Breast epithelium (tissue), 4 donors: ENCODE results near the gene RANBP17. TPM values are rescaled to one million over a fixed set of nuclear protein-coding genes. Genes with fewer than 3 reads are reported as not detected.

Experiments used
- DNase-seq, 2 donors: peaks; one replicate each; pipeline ENCODE4 v3.0.0-alpha.2; 2019; ENCODE audit warnings: low spot score in 2 of 2
- H3K27ac ChIP-seq, 2 donors: fragments of 200-600 bp; sonication (generic) in 1 of 2; one replicate each; pipeline ENCODE4 v1.5.1; 2016 to 2019; ENCODE audit warnings: mild to moderate bottlenecking in 1 of 2
- H3K27me3 ChIP-seq, 2 donors: fragments of 200-600 bp; sonication (generic) in 1 of 2; one replicate each; pipeline versions ENCODE4 v1.5.1 to v1.6.0; 2017 to 2019; ENCODE audit warnings: control low read depth in 1 of 2, mild to moderate bottlenecking in 1 of 2
- H3K36me3 ChIP-seq: fragments of 200-600 bp; one replicate; pipeline ENCODE4 v1.5.1; 2019
- H3K4me1 ChIP-seq, 2 donors: fragments of 200-600 bp; sonication (generic); one replicate each; pipeline ENCODE4 v1.5.1; 2016 to 2019; ENCODE audit warnings: control low read depth in 1 of 2
- H3K4me3 ChIP-seq, 3 donors: fragments of 200-600 bp; sonication (generic); 1 replicate in 2 of 3; 2 replicates in 1 of 3; pipeline ENCODE4 v1.5.1; 2016 to 2019; ENCODE audit warnings: mild to moderate bottlenecking in 3 of 3, moderate library complexity in 2 of 3
- H3K9me3 ChIP-seq, 2 donors: fragments of 200-600 bp; sonication (generic) in 1 of 2; one replicate each; pipeline ENCODE4 v1.5.1; 2016 to 2019; ENCODE audit warnings: control low read depth in 1 of 2
- POLR2A ChIP-seq: fragments of 450-650 bp; IDR thresholded peaks from one replicate; pipeline ENCODE4 v1.6.1; 2016; ENCODE audit warnings: antibody characterized with exemption, mild to moderate bottlenecking, moderate library complexity
- POLR2AphosphoS5 ChIP-seq, 3 donors: sonication (generic); formaldehyde crosslinking; IDR thresholded peaks; one replicate each; pipeline ENCODE4 v1.6.1; 2017; ENCODE audit warnings: antibody characterized with exemption in 3 of 3
- intact Hi-C: fragments of 100-400 bp; cut with DNase I; formaldehyde crosslinking; loops from one replicate; pipeline ENCODE4 v1.15.1; 2023; ENCODE audit warnings: low total_unique reads
- total RNA-seq, 3 donors: library from RNA; depleted of rRNA; stranded (reverse); fragments of >200 nt; gene quantifications; one replicate each; pipeline ENCODE4 v1.1.0, GENCODE V29; 2016
- TF ChIP-seq, protein P1 (sequence below), 3 donors: fragments of 450-650 bp; IDR thresholded peaks; one replicate each; pipeline ENCODE4 v1.5.1; 2016 to 2017; ENCODE audit warnings: antibody characterized with exemption in 3 of 3, mild to moderate bottlenecking in 3 of 3, moderate library complexity in 3 of 3

The RANBP17 gene
- total RNA-seq, 3 donors from 2014 or later = 6.9 to 28.4 (median 13.4) TPM

DNA sequence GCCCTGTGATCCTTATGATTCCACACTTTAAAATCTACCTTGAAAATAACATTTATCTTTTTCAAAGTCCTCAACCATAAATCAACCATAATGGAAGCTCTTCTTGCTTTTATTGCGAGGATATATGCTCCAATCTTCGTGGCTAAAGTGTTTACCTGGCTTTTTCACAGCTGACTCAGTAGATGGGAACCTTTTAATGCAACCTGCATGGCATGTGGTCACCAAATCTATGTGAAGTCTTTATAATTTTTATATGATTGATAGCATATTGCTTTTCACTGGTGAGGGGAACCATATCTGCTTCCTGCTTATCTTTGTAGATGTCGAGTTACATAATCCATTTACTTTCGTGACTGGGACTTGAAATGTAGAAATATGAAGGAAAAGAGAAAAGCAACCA lies 400.1 kb downstream of the RANBP17 start:
- no peak overlapping the region for H3K27ac ChIP-seq
- H3K9me3 ChIP-seq = no peaks in the 10 kb centered on the region
- H3K27me3 ChIP-seq = no peaks in the 10 kb centered on the region
- intact Hi-C loops = no loop called here
- H3K4me1 ChIP-seq = no peaks in the 10 kb centered on the region
- no peak for TF ChIP-seq POLR2A
- TF ChIP-seq, protein P1, sequence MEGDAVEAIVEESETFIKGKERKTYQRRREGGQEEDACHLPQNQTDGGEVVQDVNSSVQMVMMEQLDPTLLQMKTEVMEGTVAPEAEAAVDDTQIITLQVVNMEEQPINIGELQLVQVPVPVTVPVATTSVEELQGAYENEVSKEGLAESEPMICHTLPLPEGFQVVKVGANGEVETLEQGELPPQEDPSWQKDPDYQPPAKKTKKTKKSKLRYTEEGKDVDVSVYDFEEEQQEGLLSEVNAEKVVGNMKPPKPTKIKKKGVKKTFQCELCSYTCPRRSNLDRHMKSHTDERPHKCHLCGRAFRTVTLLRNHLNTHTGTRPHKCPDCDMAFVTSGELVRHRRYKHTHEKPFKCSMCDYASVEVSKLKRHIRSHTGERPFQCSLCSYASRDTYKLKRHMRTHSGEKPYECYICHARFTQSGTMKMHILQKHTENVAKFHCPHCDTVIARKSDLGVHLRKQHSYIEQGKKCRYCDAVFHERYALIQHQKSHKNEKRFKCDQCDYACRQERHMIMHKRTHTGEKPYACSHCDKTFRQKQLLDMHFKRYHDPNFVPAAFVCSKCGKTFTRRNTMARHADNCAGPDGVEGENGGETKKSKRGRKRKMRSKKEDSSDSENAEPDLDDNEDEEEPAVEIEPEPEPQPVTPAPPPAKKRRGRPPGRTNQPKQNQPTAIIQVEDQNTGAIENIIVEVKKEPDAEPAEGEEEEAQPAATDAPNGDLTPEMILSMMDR (IDR thresholded peaks at IDR 0.05) = no peak
- no peak for TF ChIP-seq POLR2AphosphoS5 (IDR thresholded peaks at IDR 0.05)
- no peaks in the 10 kb centered on the region for H3K36me3 ChIP-seq
- no peak for DNase-seq
- no peak overlapping the region for H3K4me3 ChIP-seq

DNA sequence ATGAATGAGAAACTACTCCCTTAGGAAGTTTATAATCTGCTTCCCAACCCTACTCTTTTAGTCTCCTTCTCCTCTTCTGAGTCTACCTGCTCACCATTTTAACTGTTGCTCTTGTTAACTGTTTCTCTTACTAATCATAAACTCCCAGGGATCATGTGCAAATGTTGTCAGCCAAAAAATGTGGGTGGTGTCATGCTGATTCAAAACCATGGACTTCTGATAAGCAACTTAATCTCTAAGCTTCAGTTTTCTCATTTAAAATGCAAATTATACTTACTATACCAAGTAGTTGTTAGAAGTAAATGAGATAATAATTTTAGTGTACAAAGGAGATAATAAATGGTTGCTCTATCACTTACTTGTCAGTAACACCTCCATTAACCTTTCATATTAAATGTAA lies 401.4 kb downstream of the RANBP17 start:
- DNase-seq = no peak
- Histone ChIP-seq H3K4me3 (no peak overlapping the region), H3K4me1 (no peaks in the 10 kb centered on the region), H3K27ac (no peak overlapping the region), H3K9me3 (no peaks in the 10 kb centered on the region), H3K27me3 (no peaks in the 10 kb centered on the region), H3K36me3 (no peaks in the 10 kb centered on the region)
- TF ChIP-seq POLR2AphosphoS5 (IDR thresholded peaks at IDR 0.05) (no peak), POLR2A (no peak)
- TF ChIP-seq, protein P1 (IDR thresholded peaks at IDR 0.05) = no peak
- intact Hi-C loops = no loop called here

DNA sequence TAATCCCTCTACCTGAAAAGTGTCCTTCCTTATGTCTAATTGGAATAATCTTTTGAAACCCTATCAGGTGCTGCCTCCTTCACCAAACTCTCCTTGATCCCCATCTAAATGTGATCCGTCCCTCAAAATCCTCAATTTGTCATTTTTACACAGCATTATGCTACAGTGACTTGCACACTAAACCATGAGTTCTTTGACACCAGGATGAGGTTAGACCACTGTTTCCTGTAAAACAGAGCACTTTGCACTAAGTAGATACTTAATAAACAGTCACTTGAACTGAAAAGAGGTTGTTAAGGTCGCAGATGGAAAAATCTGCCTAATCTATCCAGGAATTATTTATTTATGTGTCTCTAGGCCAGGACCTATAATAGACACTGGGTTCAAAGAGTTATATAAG lies 403.0 kb downstream of the RANBP17 start:
- Histone ChIP-seq H3K27me3 (no peaks in the 10 kb centered on the region), H3K36me3 (no peaks in the 10 kb centered on the region), H3K27ac (no peak overlapping the region), H3K4me1 (no peaks in the 10 kb centered on the region), H3K4me3 (no peak overlapping the region), H3K9me3 (no peaks in the 10 kb centered on the region)
- TF ChIP-seq, protein P1 (IDR thresholded peaks at IDR 0.05) = no peak
- TF ChIP-seq POLR2AphosphoS5 (IDR thresholded peaks at IDR 0.05) (no peak), POLR2A (no peak)
- intact Hi-C loops = no loop called here
- no peak for DNase-seq

DNA sequence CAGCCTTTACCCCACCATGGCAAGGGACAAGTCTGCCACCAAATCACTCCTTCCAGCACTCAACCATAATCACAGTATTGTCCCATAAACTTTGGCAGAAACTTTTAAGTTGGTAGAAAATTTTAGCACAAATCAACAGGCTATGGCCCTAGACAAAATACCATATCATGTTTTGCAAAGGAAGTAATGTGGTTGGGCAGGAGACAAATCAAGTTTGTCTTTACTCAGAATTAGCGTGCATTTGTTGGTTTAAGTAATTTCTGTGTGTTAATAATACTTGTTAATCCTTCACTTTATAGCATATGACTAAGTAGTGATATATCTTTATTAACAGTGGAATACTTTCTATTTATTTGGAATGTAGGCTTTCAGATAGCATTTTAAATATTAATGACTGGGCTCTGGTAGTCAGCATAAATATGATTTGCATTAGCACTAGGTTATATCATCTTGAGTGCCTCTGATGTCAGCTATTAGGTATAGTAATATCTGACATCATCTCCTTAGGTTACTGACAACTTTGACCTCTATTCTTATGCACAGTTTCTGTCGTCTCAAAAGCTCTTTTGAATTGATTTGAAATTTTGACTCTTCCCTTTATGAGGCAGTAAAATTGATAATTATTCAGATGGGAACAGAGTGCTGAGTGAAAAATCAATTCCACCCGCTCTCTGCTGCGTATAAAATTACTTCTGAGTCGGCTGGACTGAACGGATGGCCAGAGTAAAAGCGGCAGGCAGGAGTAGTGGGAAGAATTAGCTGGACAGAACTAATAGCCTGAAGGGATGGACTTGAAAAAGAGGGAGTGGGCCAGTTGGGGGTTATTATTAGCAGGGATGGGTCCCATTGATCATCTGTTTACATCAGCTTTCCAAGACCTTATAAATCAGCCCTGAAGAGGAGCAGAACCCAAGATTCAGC lies 407.1 kb downstream of the RANBP17 start:
- intact Hi-C loops = no loop called here
- H3K27me3 ChIP-seq = no peaks in the 10 kb centered on the region
- no peak overlapping the region for H3K4me3 ChIP-seq
- DNase-seq = no peak
- no peaks in the 10 kb centered on the region for H3K9me3 ChIP-seq
- H3K27ac ChIP-seq = no peak overlapping the region
- H3K4me1 ChIP-seq = no peaks in the 10 kb centered on the region
- H3K36me3 ChIP-seq = no peaks in the 10 kb centered on the region
- TF ChIP-seq, protein P1 (IDR thresholded peaks at IDR 0.05) = no peak
- no peak for TF ChIP-seq POLR2A

DNA sequence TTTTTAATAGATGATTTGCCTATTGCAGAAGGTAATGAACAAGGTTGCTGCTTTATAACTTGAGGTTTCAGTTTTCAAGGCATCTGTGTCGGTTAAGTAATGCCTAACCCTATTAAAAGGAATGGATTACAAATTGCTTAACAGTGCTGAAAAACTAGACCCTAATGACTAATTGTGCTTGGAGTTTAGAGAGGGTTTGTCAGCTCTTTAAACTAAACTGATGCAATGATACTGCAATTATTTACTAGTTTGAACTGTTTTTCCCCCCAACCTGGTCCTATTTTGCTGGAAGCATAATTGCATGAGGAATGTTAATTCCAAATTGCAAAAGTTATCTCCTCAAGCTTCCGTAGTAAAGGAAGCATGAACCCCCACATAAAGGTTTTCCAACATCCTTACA lies 407.9 kb downstream of the RANBP17 start:
- no peak for DNase-seq
- H3K9me3 ChIP-seq = no peaks in the 10 kb centered on the region
- intact Hi-C loops = no loop called here

More for the DNA sequence above, 407.9 kb downstream of the RANBP17 start:
- TF ChIP-seq POLR2AphosphoS5 (IDR thresholded peaks at IDR 0.05) (no peak), POLR2A (no peak)
- TF ChIP-seq, protein P1 (IDR thresholded peaks at IDR 0.05) = no peak
- Histone ChIP-seq H3K4me3 (no peak overlapping the region), H3K27me3 (no peaks in the 10 kb centered on the region), H3K27ac (no peak overlapping the region), H3K36me3 (no peaks in the 10 kb centered on the region), H3K4me1 (no peaks in the 10 kb centered on the region)
